DMS79 treated with DMSO at 0.1 percent for 48 hours (cell line): Measurements from ENCODE around the gene GCK.

ENCODE experiments used
- DNase-seq: peaks from one replicate; lab custom pipeline; 2025; lab: John Stamatoyannopoulos, UW

GCK gene

GRCh38 chr7:44116789-44117666, 72.2 kb downstream of the GCK start:
- no peak for DNase-seq

- no peak for DNase-seq
Measured at GRCh38 chr7:44116087-44116788, 73.0 kb downstream of the GCK start.

- DNase-seq, result no peak
Measured at GRCh38 chr7:44114586-44115310, 74.5 kb downstream of the GCK start.

- DNase-seq, result no peak
Measured at GRCh38 chr7:44113764-44114354, 75.4 kb downstream of the GCK start.

GRCh38 chr7:44112997-44113763, 76.1 kb downstream of the GCK start:
- DNase-seq, result no peak

GRCh38 chr7:44112231-44112996, 76.8 kb downstream of the GCK start:
- DNase-seq, result no peak

- DNase-seq, result no peak
Measured at GRCh38 chr7:44111761-44112160, 77.5 kb downstream of the GCK start.

- DNase-seq, result peak; percentile 6
Measured at GRCh38 chr7:44110719-44111635, 78.3 kb downstream of the GCK start.

GRCh38 chr7:44109991-44110390, 79.2 kb downstream of the GCK start:
- no peak for DNase-seq

GRCh38 chr7:44108768-44109750, 80.2 kb downstream of the GCK start:
- no peak for DNase-seq

GRCh38 chr7:44107961-44108767, 81.1 kb downstream of the GCK start:
- no peak for DNase-seq

- DNase-seq, result no peak
Measured at GRCh38 chr7:44107116-44107960, 81.9 kb downstream of the GCK start.

- DNase-seq, result no peak
Measured at GRCh38 chr7:44106311-44107065, 82.8 kb downstream of the GCK start.

GRCh38 chr7:44105832-44106231, 83.4 kb downstream of the GCK start:
- no peak for DNase-seq

- peak; percentile 56 for DNase-seq
Measured at GRCh38 chr7:44104860-44105771, 84.1 kb downstream of the GCK start.
